HPDE6-E6E7 (cell line): ENCODE results near the gene SH3GLB1.
A peak's percentile ranks its signal among the peaks of the same experiment; 100 is the strongest.

ENCODE experiments used
- DNase-seq: peaks from one replicate; pipeline ENCODE4 v3.0.0; 2011; ENCODE audit warnings: missing footprints; ENCODE audit errors: extremely low spot score

Gene SH3GLB1

DNA sequence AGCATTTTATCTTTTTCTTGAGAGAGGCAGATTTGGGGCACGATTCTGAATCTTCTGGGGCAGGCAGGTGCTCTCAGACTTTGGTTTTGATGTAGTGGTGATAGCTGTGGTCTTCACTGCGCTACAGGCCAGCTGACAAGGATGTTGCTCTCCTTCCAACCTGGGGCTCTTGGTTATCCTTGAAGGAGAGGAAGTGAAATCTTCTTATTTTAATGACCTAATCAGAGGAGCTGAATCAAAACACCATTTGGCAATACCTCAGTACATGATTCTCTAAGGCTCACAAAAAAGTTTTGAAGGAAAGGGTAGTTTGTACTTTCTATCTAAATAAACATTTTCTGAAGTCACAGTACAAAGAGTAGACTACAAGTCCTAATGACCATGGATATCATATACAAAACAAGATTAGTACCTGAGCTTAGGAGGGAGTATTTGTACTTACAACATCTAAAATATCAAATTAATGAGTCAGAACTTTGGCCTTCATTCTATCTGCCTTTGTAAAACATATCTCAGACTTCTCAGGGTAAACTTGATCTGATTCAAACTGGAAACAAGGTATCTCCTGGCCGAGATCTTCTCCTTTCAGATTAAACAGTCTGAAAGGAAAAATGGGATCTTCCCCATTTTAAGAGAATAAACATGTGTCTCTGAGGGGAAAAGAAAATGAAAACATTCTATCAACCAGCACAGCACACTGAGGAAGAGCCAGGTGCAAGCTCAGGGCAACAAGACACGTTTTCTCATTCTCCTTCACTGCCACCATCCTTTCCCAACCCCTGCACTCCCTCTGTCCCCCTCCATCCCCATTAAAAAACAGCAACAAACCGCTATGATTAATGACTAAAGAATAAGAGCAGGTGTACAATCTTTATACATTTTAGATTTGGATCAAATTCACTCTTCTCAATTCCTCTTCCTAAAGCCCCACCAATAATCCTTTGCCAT lies 69.2 kb downstream of the SH3GLB1 start:
- no peak for DNase-seq

DNA sequence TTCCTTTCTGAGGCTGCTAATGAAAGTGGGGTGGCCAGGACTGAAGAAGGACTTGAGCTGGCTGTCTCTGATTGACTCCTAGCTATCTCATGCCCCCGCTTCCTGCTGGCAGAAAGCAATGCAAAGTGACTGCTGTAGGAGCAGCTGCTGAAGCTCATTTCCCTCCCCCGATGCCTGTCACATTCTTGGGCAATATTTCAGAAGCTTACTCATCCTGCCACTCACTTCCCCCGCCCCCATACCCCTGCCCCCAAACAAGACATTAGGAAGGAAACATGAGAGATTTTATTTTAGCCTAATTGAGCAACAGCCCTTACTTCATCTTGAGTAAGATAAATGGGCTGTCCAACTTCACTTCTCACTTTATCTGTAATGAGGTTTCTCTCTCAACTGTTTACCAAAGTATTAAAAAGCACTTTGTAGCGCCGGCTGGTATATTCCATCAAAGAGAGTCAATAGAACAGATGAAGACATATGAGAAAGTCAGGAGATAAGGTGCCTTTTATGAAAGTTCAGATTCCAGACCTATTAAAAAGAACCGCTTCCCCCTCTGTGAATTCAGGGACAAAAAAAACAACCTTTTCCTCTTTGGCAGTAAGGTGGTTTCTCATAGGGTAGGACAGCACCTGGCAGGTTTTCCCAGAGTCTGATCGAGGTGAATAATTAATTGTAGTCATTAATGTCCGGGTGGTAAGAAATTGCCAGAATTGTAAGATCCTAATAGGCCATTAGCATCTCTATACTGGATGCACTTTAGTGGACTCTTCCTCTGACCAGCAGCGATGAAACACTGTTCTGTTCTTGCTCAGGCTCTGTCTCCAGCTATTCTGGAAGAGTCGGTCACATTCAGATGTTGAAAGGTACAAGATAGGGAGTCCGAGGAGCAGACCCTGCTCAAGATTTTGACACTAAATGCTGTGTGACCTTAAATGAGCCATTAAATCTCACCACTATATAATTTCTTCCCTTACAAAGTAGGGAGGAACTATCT lies 70.2 kb downstream of the SH3GLB1 start:
- DNase-seq: peak; percentile 84

DNA sequence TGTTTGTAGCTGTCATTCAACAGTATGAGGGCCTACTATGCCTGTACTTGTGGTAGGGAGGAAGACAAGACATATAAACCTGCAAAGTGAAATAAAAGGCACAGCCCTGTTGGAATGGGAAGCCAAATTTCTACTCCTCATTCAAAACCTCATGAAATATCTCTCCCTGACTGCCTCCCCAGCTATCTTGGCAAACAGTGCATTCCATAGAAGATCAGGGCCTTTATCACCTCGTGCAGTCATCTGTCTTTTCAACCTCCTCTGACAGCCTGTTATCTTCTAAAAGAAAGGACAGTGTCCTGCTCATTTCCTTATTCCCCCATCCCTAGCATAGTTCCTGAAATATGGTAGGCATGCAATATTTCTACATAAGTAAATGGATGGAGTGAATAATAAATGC lies 71.0 kb downstream of the SH3GLB1 start:
- DNase-seq: no peak

DNA sequence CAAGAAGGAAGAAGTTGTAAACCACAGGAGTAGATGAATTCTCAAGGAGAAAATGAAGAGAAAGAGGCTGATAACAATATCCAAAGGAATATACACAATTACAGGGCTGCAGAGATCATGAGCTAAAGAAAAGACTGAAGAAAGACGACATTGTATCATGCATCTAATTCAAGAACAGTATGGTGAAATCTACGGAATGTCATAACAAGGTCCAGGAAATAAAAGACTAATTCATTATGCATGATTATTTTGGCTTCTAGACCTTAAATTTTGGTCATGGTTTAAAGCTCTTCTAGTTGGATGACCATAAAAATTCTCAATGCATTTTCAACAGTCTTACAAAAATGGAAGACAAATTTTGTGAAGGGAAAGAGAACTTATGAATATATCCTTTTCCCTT lies 71.7 kb downstream of the SH3GLB1 start:
- no peak for DNase-seq

DNA sequence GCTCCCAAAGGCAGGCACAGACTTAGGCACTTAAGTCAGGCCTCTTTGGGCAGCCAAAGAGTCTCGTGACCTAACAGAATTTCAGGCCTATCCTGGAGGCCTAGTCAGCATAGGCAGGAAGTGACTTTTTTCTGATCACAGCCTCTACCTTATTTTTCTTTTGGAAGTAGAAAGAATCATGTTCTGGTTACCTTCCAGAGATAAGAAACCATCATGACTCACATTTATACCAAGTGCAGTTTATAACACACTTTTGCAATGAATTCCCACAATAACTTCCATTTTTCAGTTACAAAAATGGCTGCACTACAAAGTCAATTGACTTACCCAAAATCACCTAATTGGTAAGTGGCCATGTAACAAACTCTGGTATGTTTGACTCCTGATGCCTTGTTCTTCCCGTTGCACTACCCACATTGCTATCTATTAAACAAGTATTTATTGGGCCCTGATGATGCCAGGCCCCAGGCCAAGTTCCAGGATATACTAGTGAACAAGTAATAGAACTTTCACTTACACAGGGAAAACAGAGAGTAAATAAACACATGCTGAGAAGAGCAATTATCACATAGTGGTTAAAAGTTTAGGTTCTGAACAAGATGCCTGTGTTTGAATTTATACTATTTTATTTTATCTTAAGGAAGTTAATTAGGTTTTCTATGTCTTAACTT lies 74.3 kb downstream of the SH3GLB1 start:
- DNase-seq: no peak

DNA sequence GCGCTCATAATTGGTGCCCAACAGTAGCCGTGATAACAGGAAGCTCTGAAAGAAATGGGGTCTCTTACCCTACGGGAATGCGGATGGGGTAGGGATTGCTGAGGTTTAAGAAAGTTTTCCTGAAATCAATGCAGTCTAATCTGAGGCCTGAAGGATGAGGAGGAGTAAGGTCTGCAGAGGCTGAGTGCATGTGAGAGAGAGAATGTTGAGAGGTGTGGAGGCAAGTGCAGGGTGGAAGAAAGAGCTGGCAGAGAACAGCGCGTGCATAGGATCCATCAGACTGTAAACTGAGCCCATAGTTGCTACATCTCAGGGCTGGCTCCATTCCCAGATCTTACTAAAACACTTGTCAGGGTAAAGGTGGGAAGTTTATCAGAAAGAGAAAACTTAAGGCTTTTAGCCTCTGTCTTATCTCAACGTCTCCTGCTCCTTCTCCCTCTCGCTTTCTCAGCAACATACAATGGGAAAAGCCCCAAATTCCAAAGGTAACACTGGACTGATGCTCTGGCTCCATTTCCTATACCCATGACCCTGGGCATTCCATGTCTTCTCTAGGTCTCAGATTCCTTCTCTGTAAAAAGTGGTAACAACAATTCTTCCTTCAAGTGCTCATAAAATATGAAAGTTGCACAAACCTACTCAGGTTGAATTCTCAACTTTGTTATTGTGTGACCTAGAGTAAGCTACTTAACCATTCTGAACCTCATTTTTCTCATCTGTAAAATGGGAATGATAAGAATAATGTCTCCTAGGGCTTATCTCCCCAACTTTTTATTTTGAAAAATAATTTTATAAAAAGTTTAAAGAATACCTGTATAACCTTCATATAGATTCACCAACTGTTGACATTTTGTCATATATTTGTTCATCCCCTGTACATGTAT lies 75.2 kb downstream of the SH3GLB1 start:
- no peak for DNase-seq

DNA sequence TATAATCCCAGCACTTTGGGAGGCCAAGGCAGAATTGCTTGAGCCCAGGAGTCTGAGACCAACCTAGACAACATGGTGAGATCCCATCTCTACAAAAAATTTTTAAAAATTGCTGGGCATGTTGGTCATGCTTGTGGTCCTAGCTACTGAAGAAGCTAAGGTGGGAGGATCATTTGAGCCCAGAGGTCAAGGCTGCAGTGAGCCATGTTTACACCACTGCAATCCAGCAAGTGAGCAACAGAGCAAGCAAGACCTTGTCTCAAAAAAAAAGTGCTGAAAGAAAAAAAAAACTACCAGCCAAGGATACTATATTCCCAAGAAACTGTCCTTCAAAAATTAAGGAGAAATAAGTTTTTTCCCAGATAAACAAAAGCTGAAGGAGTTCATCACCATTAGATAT lies 78.1 kb downstream of the SH3GLB1 start:
- no peak for DNase-seq

DNA sequence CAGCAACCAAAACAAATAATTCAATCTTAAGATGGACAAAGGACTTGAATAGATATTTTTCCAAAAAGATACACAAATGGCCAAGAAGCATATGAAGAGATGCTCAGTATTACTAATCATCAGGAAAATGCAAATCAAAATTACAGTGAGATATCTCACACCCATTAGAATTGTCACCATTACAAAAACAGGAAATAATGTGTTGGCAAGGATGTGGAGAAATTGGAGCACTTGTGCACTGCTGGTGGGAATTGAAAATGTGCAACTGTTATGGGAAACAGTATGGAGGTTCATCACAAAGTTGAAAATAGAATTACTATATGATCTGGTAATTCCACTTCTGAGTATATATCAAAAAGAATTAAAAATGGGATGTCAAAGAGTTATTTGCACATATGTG lies 83.2 kb downstream of the SH3GLB1 start:
- DNase-seq: no peak

DNA sequence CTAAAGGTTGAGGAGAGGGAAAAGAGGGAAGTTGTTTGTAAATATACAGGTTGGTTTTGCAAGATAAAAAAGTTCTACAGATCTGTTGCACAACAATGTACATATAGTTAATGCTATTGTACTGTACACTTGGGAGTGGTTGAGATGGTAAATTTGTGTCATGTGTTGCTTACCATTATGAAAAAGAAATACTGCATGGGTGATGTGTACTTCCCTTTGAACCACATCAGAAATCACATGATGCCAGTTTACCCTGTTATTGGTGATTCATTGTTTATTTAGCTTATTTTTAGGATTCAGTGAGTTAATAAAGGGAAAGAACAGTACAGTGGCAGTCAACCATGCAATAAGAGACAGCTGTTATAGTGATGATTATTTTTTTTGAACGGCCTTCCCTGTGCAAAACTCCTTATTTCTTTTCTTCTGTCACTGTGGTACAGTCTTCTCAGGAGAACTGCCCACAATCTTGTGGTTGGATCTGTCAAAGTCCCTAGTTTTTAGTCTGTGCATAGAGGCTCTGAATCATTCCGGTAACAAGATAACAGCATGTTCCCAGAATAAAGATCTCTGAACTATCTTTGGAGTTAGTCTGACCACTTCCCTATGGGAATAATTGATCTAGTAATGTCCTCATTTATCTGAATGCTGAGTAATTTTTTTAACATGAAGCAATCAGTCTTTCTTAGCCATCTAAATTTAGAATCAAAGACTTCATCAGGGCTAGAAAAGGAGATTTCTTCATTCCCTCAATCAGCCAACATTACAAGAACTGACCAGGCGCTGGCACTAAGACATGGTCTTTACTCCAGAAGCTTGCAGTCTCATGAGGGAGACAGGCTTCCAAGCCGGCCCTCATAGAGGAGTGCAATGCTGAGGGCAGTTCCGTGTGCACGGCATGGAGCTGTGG lies 84.2 kb downstream of the SH3GLB1 start:
- no peak for DNase-seq

DNA sequence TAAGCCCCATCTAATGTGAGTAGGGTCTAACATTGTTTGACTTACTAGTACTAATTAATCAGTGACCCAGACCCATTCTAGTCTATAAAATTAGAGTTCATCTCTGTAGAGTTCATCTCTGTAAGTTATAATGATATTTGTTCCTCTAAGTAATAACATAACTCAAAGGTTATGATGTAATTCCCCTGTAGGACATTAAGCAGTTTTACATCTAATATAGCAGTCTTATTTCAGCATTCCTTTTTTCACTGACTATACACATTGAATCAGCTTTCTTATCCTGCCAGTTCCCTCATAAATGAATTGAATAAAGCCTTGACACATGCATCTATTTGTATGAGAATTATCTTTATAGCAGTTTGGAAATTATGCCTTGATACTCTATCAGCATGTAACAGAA lies 90.9 kb downstream of the SH3GLB1 start:
- no peak for DNase-seq
